Endothelial cell of umbilical vein (primary cell): ENCODE data around the gene FUCA2. TPM values are rescaled to one million over a fixed set of nuclear protein-coding genes. Genes with fewer than 3 reads are reported as not detected.

Experiments
- BruUV-seq: library from RNA; stranded (reverse); fragments of 400-500 nt; replicated peaks from 2 replicates; lab custom pipeline; 2021; lab: Mats Ljungman, UMichigan
- CTCF ChIA-PET: fragments of 300-600, 350-600 bp; sonication (Branson Sonifier 250); formaldehyde crosslinking; loops from one replicate; lab custom pipeline; 2021; ENCODE audit warnings: antibody characterized with exemption, inconsistent platforms; lab: Charles Lee
- POLR2A ChIA-PET: fragments of 300-600, 350-600 bp; sonication (Branson Sonifier 250); formaldehyde crosslinking; loops from one replicate; lab custom pipeline; 2021; ENCODE audit warnings: antibody characterized with exemption, inconsistent platforms; lab: Charles Lee
- DNase-seq: peaks from one replicate; pipeline ENCODE4 v3.0.0-alpha.2; 2011; ENCODE audit warnings: low read depth, low spot score
- FAIRE-seq: peaks from 2 replicates; lab custom pipeline; 2011; peaks lifted over from hg19 to GRCh38; lab: Jason Lieb, UNC
- H2AFZ ChIP-seq: 2 replicates; pipeline ENCODE4 v1.6.0; 2012; ENCODE audit warnings: low read depth, low read length, control low read depth, inconsistent platforms
- H3K27ac ChIP-seq: 2 replicates; pipeline ENCODE4 v1.5.1; 2011; ENCODE audit warnings: low read depth, mild to moderate bottlenecking, control low read depth, low read length, moderate library complexity; ENCODE audit not compliant: insufficient read depth
- H3K27me3 ChIP-seq, 2 experiments: 2 replicates each; pipeline versions ENCODE4 v1.6.0 to v1.6.1; 2011; ENCODE audit warnings: low read length in 2 of 2, mixed read lengths in 1 of 2; ENCODE audit not compliant: control insufficient read depth in 2 of 2, insufficient read depth in 2 of 2
- H3K36me3 ChIP-seq, 2 experiments: 2 replicates in 1 of 2; 3 replicates in 1 of 2; pipeline ENCODE4 v1.5.1; 2011; ENCODE audit warnings: low read length in 2 of 2, mild to moderate bottlenecking in 1 of 2, moderate library complexity in 1 of 2; ENCODE audit not compliant: control insufficient read depth in 2 of 2, insufficient read depth in 2 of 2; ENCODE audit errors: extremely low read depth in 1 of 2
- H3K4me1 ChIP-seq: 3 replicates; pipeline ENCODE4 v1.5.1; 2011; ENCODE audit warnings: mild to moderate bottlenecking, low read length; ENCODE audit not compliant: control insufficient read depth, insufficient read depth; ENCODE audit errors: extremely low read depth
- H3K4me2 ChIP-seq: 2 replicates; pipeline ENCODE4 v1.6.1; 2011; ENCODE audit warnings: low read length, control low read depth, mixed read lengths; ENCODE audit not compliant: insufficient read depth
- H3K4me3 ChIP-seq, 3 experiments: fragments of 200-600 bp in 1 of 3; sonication (generic), shearing (Covaris generic) in 1 of 3; replicated peaks in 1 of 3; 2 replicates each; pipeline ENCODE4 v1.5.1; 2011 to 2016; ENCODE audit warnings: control low read depth in 3 of 3, low read length in 3 of 3, mild to moderate bottlenecking in 2 of 3, inconsistent platforms in 1 of 3, low read depth in 1 of 3, moderate library complexity in 1 of 3; ENCODE audit not compliant: insufficient read depth in 1 of 3
- H3K79me2 ChIP-seq: 2 replicates; pipeline ENCODE4 v1.6.0; 2012; ENCODE audit warnings: low read length, inconsistent platforms; ENCODE audit not compliant: control insufficient read depth, insufficient read depth
- H3K9ac ChIP-seq: replicated peaks from 2 replicates; pipeline ENCODE3; 2011; ENCODE audit warnings: low read length, control low read depth; ENCODE audit not compliant: insufficient read depth; ENCODE audit errors: extremely low read depth
- H3K9me1 ChIP-seq: replicated peaks from 3 replicates; pipeline ENCODE4 v1.6.0; 2011; ENCODE audit warnings: mild to moderate bottlenecking, low read length; ENCODE audit not compliant: control insufficient read depth, insufficient read depth; ENCODE audit errors: extremely low read depth
- H3K9me3 ChIP-seq: replicated peaks from 2 replicates; pipeline ENCODE4 v1.5.1; 2012; ENCODE audit warnings: low read length, inconsistent platforms; ENCODE audit not compliant: control insufficient read depth, insufficient read depth
- H4K20me1 ChIP-seq: replicated peaks from 2 replicates; pipeline ENCODE3; 2011; ENCODE audit warnings: mild to moderate bottlenecking, low read length; ENCODE audit not compliant: control insufficient read depth, insufficient read depth; ENCODE audit errors: extremely low read depth
- CTCF ChIP-seq, 2 donors: IDR thresholded peaks; 1 replicate in 1 of 2; 2 replicates in 1 of 2; pipeline ENCODE4 v1.5.1; 2011; ENCODE audit warnings: low read length in 2 of 2, mild to moderate bottlenecking in 2 of 2, moderate library complexity in 2 of 2, control low read depth in 1 of 2, inconsistent platforms in 1 of 2, low read depth in 1 of 2; ENCODE audit not compliant: insufficient read depth in 1 of 2; ENCODE audit errors: extremely low read depth in 1 of 2
- EZH2 ChIP-seq: IDR thresholded peaks from 2 replicates; pipeline ENCODE4 v1.6.1; 2012; ENCODE audit warnings: borderline replicate concordance, low read depth, mild to moderate bottlenecking, moderate library complexity, low read length, inconsistent platforms; ENCODE audit not compliant: severe bottlenecking
- FOS ChIP-seq: IDR thresholded peaks from 2 replicates; pipeline ENCODE4 v1.6.1; 2011; ENCODE audit warnings: mild to moderate bottlenecking, low read length, moderate library complexity, borderline replicate concordance; ENCODE audit not compliant: insufficient read depth
- GATA2 ChIP-seq: IDR thresholded peaks from 2 replicates; pipeline ENCODE4 v1.7.0; 2011; ENCODE audit warnings: low read depth, mild to moderate bottlenecking, moderate library complexity, mixed read lengths, low read length; ENCODE audit not compliant: insufficient read length, insufficient read depth
- JUN ChIP-seq: IDR thresholded peaks from 2 replicates; pipeline ENCODE4 v1.6.1; 2011; ENCODE audit warnings: borderline replicate concordance, low read depth; ENCODE audit not compliant: insufficient read length, insufficient read depth
- MYC ChIP-seq: IDR thresholded peaks from one replicate; pipeline ENCODE4 v1.6.1; 2011; ENCODE audit warnings: mild to moderate bottlenecking, low read depth, low read length
- POLR2A ChIP-seq: IDR thresholded peaks from 2 replicates; pipeline ENCODE4 v1.6.1; 2012; ENCODE audit warnings: low read depth, mild to moderate bottlenecking, control low read depth, low read length
- POLR2AphosphoS5 ChIP-seq: IDR thresholded peaks from 2 replicates; pipeline ENCODE4 v1.6.1; 2012; ENCODE audit warnings: low read depth, mild to moderate bottlenecking, control low read depth, low read length, moderate library complexity; ENCODE audit not compliant: insufficient read depth
- dilution Hi-C: fragments of 300-500 bp; cut with MboI; formaldehyde crosslinking; loops from one replicate; pipeline ENCODE4 v1.15.0; 2019; ENCODE audit warnings: low sequenced_read_pairs; ENCODE audit not compliant: extremely low pct_ligation_motif_present
- intact Hi-C: fragments of 100-400 bp; cut with micrococcal nuclease; formaldehyde crosslinking; loops from one replicate; pipeline ENCODE4 v1.10.0; 2022
- polyA plus RNA-seq, 4 experiments: library from polyadenylated mRNA; depleted of rRNA in 3 of 4; stranded (reverse) in 3 of 4; unstranded in 1 of 4; fragments of >200 nt; gene quantifications; 2 replicates each; pipeline versions ENCODE4 v1.2.1 to v1.2.3, GENCODE V29; 2011 to 2012; ENCODE audit warnings: missing spikeins in 1 of 4
- total RNA-seq: library from RNA; stranded (reverse); gene quantifications from 2 replicates; pipeline ENCODE4 v1.2.3, GENCODE V29; 2021
- TF ChIP-seq, protein P1 (sequence below): IDR thresholded peaks from 2 replicates; pipeline ENCODE4 v1.6.1; 2011; ENCODE audit not compliant: insufficient read depth, insufficient read length

Gene FUCA2
- total and polyA plus RNA-seq, 2 donors (not counting 3 experiments of a cell fraction or from before 2014, with no cell fraction given): 29.7 to 80.9 TPM

GRCh38 chr6:143501851-143502250 lies 9.7 kb downstream of the FUCA2 start:
- BruUV-seq: no TSS peak
- FAIRE-seq: no peak
- Histone ChIP-seq H3K9ac (no peak overlapping the region), H3K4me2 (no peak overlapping the region), H3K27ac (no peak overlapping the region), H3K27me3 (no peaks in the 10 kb centered on the region), H3K79me2 (no peaks in the 10 kb centered on the region), H3K4me3 (no peak overlapping the region), H3K9me1 (no peaks in the 10 kb centered on the region), H3K36me3 (peaks cover 0 to 6% of the 10 kb centered on the region in 2 experiments), H3K4me1 (no peaks in the 10 kb centered on the region), H3K9me3 (no peaks in the 10 kb centered on the region), H4K20me1 (no peaks in the 10 kb centered on the region), H2AFZ (no peak overlapping the region)
- dilution Hi-C loops: no loop called here
- intact Hi-C loops: no loop called here
- no peak for DNase-seq
- no peak for TF ChIP-seq POLR2AphosphoS5
- TF ChIP-seq JUN: no peak
- no peak for TF ChIP-seq POLR2A
- no peak for TF ChIP-seq FOS
- no peak for TF ChIP-seq EZH2
- TF ChIP-seq MYC: no peak
- TF ChIP-seq, protein P1, sequence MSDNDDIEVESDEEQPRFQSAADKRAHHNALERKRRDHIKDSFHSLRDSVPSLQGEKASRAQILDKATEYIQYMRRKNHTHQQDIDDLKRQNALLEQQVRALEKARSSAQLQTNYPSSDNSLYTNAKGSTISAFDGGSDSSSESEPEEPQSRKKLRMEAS: no peak
- TF ChIP-seq CTCF (IDR thresholded peaks at IDR 0.05; ENCODE audit: extremely low read depth in 1 of 2, insufficient read depth in 1 of 2, low read depth in 1 of 2, low read length in 2 of 2): no peak
- TF ChIP-seq GATA2: no peak
- POLR2A ChIA-PET: no interaction called here
- CTCF ChIA-PET: interaction anchor here (0.8 to 1.8 kb wide), 3 partner anchors 44 to 511 kb away, joined by 3 to 7 read pairs (median 3); no protein-coding TSS in a partner anchor
